Measurements from ENCODE around the gene CRLF2. TPM values are rescaled to one million over a fixed set of nuclear protein-coding genes. Genes with fewer than 3 reads are reported as not detected.

The CRLF2 gene
- total and polyA plus RNA-seq, 2 of the 8 experiments (the other 6 are each of a cell fraction or from before 2014, with no cell fraction given) = 0.06 TPM; not detected in 1

- H3K79me2 ChIP-seq (ENCODE audit: control insufficient read depth in 1 of 2, insufficient read depth in 2 of 2, low read length in 2 of 2) = no peaks in the 10 kb centered on the region
- H3K4me1 ChIP-seq (replicated peaks in 1 of 4; ENCODE audit: control insufficient read depth in 3 of 4, insufficient read depth in 4 of 4, low read length in 3 of 4) = peaks cover 0 to 8% (median 2%) of the 10 kb centered on the region in 4 experiments; a peak in 4 of 7 replicates
- peaks cover 1% of the 10 kb centered on the region; the same call in 1 of the 2 replicates for H3K23me2 ChIP-seq (ENCODE audit: low read depth, low read length)
- H3K4ac ChIP-seq (replicated peaks; ENCODE audit: insufficient read length, low read depth, low read length) = no peak overlapping the region
- H4K8ac ChIP-seq (ENCODE audit: extremely low read depth, insufficient read depth, low read length) = no peak overlapping the region
- peak overlapping the region in 3 of 4 experiments; percentile 13 to 26 (median 15); a peak in 3 of 8 replicates for H3K4me3 ChIP-seq (ENCODE audit: extremely low read depth in 1 of 4, insufficient read depth in 2 of 4, low read depth in 3 of 4, low read length in 4 of 4)
- H3K27me3 ChIP-seq (replicated peaks in 1 of 4; ENCODE audit: control insufficient read depth in 3 of 4, extremely low read depth in 1 of 4, insufficient read depth in 3 of 4, low read length in 3 of 4) = no peaks in the 10 kb centered on the region
- H3K9ac ChIP-seq (replicated peaks in 1 of 4; ENCODE audit: extremely low read depth in 1 of 4, low read depth in 3 of 4, low read length in 3 of 4) = no peak overlapping the region
- H2BK120ac ChIP-seq (replicated peaks; ENCODE audit: low read depth, low read length) = no peak overlapping the region
- peak overlapping the region; percentile 38 to 40; a peak in 3 of 4 replicates for H3K4me2 ChIP-seq (ENCODE audit: insufficient read depth in 1 of 2, low read depth in 2 of 2, low read length in 2 of 2)
- no peak overlapping the region for H2BK20ac ChIP-seq (ENCODE audit: low read length)
- peak overlapping the region; percentile 51; the same call in 1 of the 2 replicates for H2BK12ac ChIP-seq (ENCODE audit: low read depth, low read length)
- ChIA-PET CTCF (ENCODE audit: partially characterized antibody) (no interaction called here), POLR2A (ENCODE audit: partially characterized antibody) (no interaction called here)
- no peak overlapping the region for H3K27ac ChIP-seq (ENCODE audit: low read depth, low read length)
- peaks cover 0 to 3% of the 10 kb centered on the region in 2 experiments; a peak in 1 of 4 replicates for H3K9me3 ChIP-seq (ENCODE audit: insufficient read depth in 2 of 2, low read depth in 1 of 2, low read length in 1 of 2)
- DNase-seq (ENCODE audit: low read depth in 1 of 2, low spot score in 2 of 2) (peak in 1 of 2 experiments; percentile 45), FAIRE-seq (no peak)
- no peak overlapping the region for H2AK5ac ChIP-seq (ENCODE audit: low read depth, low read length)
- 36% methylated on average over 12 of the region's 13 CpGs; no CpG with 5 or more reads in 1 of the 2 experiments for WGBS, 2 experiments (ENCODE audit: extremely low coverage in 1 of 2, insufficient coverage in 1 of 2, insufficient read length in 1 of 2, insufficient replicate concordance in 2 of 2, low coverage in 1 of 2, low lambda C conversion rate in 2 of 2, missing lambda C conversion rate in 1 of 2)
- H3K56ac ChIP-seq (replicated peaks; ENCODE audit: insufficient read length, low read depth, low read length) = no peak overlapping the region
- H2BK5ac ChIP-seq (ENCODE audit: low read depth, low read length) = peak overlapping the region; percentile 76; the same call in 1 of the 2 replicates
- H3K79me1 ChIP-seq (ENCODE audit: low read depth, low read length) = no peaks in the 10 kb centered on the region
- H3K14ac ChIP-seq (ENCODE audit: insufficient read length) = no peak overlapping the region
- peak overlapping the region; percentile 2; the same call in 1 of the 2 replicates for H2BK15ac ChIP-seq (ENCODE audit: low read length)
- H4K20me1 ChIP-seq (replicated peaks in 1 of 2; ENCODE audit: control insufficient read depth in 1 of 2, insufficient read depth in 2 of 2, low read length in 2 of 2) = no peaks in the 10 kb centered on the region
- H3K18ac ChIP-seq (ENCODE audit: extremely low read depth, low read length) = peak overlapping the region; percentile 78; the same call in 1 of the 2 replicates
- H4K91ac ChIP-seq (replicated peaks; ENCODE audit: insufficient read length, low read length) = no peak overlapping the region
- peak overlapping the region; percentile 34 for H4K5ac ChIP-seq (ENCODE audit: insufficient read length, low read depth, low read length)
- no peak overlapping the region for H3K23ac ChIP-seq (ENCODE audit: insufficient read length)
- no peaks in the 10 kb centered on the region for H3K36me3 ChIP-seq (ENCODE audit: control insufficient read depth in 2 of 4, insufficient read depth in 4 of 4, low read length in 3 of 4)
- no peak overlapping the region for H2AFZ ChIP-seq (ENCODE audit: low read length)
- no peak for TF ChIP-seq CHD2 (IDR thresholded peaks at IDR 0.05; ENCODE audit: low read length)
- TF ChIP-seq MAX (IDR thresholded peaks at IDR 0.05) = no peak
- TF ChIP-seq SP2 (IDR thresholded peaks at IDR 0.05; ENCODE audit: low read length) = no peak
- TF ChIP-seq RNF2 (IDR thresholded peaks at IDR 0.05; ENCODE audit: borderline replicate concordance, low read depth, low read length, missing control alignments, poor library complexity, severe bottlenecking) = no peak
- TF ChIP-seq SP4 (IDR thresholded peaks at IDR 0.05; ENCODE audit: low read length) = no peak
- TF ChIP-seq ZNF274 (IDR thresholded peaks at IDR 0.05; ENCODE audit: borderline replicate concordance, extremely low read depth, low read length) = no peak
- TF ChIP-seq CREB1 (IDR thresholded peaks at IDR 0.05) = no peak
- TF ChIP-seq PHF8 (conservative IDR thresholded peaks at IDR 0.05; ENCODE audit: low read depth, low read length) = no peak
- no peak for TF ChIP-seq TAF7 (optimal IDR thresholded peaks at IDR 0.05; ENCODE audit: borderline replicate concordance, low read depth, low read length)
- no peak for TF ChIP-seq ATF2 (IDR thresholded peaks at IDR 0.05; ENCODE audit: low read length)
- TF ChIP-seq POLR2A (IDR thresholded peaks at IDR 0.05; ENCODE audit: control extremely low read depth in 1 of 2, low read depth in 2 of 2, low read length in 2 of 2) = no peak
- no peak for TF ChIP-seq GTF2F1 (IDR thresholded peaks at IDR 0.05; ENCODE audit: borderline replicate concordance, low read depth, low read length)
Observed at GRCh38 chrX:1172496-1172895, 40.0 kb downstream of the CRLF2 start.
